Articular chondrocyte of knee joint (primary cell): Measurements from ENCODE around the gene UMOD. TPM values are rescaled to one million over a fixed set of nuclear protein-coding genes. Genes with fewer than 3 reads are reported as not detected.

Experiments used
- total RNA-seq: library from RNA; depleted of rRNA; stranded (reverse); fragments of >200 nt; gene quantifications from 2 replicates; pipeline ENCODE4 v1.2.3, GENCODE V29; 2012

The UMOD gene
- total RNA-seq: not detected in 2 replicates

DNA sequence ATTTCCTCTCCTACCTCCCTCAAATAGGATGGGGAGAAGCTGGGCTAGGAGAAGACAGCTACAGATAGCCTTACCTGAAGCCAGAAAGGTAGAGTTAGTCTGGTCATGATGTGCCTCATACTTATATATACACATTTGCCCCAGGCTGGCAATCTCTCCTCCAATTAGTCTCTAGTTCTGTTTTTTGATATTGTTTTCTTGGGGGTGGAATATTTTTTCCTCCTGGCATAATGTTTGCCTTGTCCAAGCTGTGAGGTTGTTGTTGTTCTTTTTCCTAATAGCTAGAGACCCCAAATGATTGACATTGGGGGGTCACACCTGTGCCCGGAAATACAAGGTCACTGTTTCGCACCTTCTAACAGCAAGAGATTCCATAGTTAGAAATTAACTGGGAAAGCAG lies at the start of gene UMOD:
Gene UMOD, minus strand, starts transcription at position 101 of the 400 bp plus-strand sequence. CDS start 1,978 bp downstream, outside the sequence.

DNA sequence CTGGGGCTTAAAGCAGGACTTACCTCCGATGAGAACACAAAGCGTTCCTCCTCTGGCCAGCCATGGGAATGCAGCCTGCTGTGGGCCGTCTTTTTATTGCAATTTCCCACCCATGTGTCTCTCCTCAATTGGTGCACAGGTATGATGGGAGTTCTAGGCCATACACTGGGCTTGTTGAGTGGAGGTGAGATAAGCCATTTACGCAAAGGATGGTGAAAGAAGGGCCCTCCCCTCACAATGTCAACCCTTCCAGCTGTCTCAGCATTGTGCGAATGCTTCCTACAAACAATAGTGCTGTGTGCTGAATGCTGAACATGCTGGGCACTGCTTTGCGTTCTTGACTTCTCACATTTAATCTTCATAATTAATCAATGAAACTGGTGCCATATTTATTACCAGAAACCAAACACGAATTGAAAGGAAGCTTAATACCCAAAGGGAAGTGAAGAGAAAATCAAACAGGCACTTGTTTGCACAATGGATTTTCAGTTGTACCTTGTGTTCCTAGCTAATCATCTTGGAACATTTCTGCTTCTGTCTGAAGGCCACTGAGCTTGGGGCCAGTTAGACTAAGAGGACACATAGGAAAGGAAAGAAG lies 25.0 kb downstream of the UMOD start, which contains the start of gene GP2:
Gene GP2, minus strand, starts transcription at position 70 of the 598 bp plus-strand sequence. CDS start 1,082 bp downstream, outside the sequence.

Other genes with a start within 250 kb of the UMOD start
- gene GP2, start 25.2 kb downstream of the UMOD start, total RNA-seq: not detected in 2 replicates
- gene PDILT, start 52.0 kb upstream of the UMOD start, total RNA-seq: not detected in 2 replicates
- gene ACSM5, start 56.8 kb upstream of the UMOD start, total RNA-seq: 0.13 and 0.97 TPM in 2 replicates
- not detected in 2 replicates for gene ACSM2A, start 98.8 kb upstream of the UMOD start, total RNA-seq
- gene ACSM2B, start 223.7 kb upstream of the UMOD start, total RNA-seq: not detected in 2 replicates